HG02798 (cell line): Measurements from ENCODE around the gene CNPY2.
"Not testable (repeated sequence)": the region's sequence is repeated elsewhere in the genome, so short reads cannot be mapped to it uniquely, and the experiment has no call there.

Experiments used
- ATAC-seq: cut with Tn5 transposase; IDR thresholded peaks from one replicate; pipeline ENCODE4 v1.9.1; 2021; ENCODE audit warnings: mild to moderate bottlenecking; ENCODE audit not compliant: unreplicated experiment, poor library complexity

Gene CNPY2

GRCh38 chr12:56299308-56299852 lies 16.4 kb downstream of the CNPY2 start:
- ATAC-seq = no peak

GRCh38 chr12:56298828-56299227 lies 17.0 kb downstream of the CNPY2 start:
- ATAC-seq = no peak

- no peak for ATAC-seq
Observed at GRCh38 chr12:56297400-56297799, 18.4 kb downstream of the CNPY2 start.

- no peak for ATAC-seq
Observed at GRCh38 chr12:56296295-56296694, 19.5 kb downstream of the CNPY2 start.

GRCh38 chr12:56293795-56294194 lies 22.0 kb downstream of the CNPY2 start:
- no peak for ATAC-seq

- no peak for ATAC-seq
Observed at GRCh38 chr12:56288705-56289387, 26.9 kb downstream of the CNPY2 start.

- ATAC-seq = no peak
Observed at GRCh38 chr12:56286044-56286830, 29.6 kb downstream of the CNPY2 start.

- ATAC-seq = not testable (repeated sequence)
Observed at GRCh38 chr12:56284263-56284662, 31.5 kb downstream of the CNPY2 start.

GRCh38 chr12:56282579-56282978 lies 33.2 kb downstream of the CNPY2 start:
- no peak for ATAC-seq

- no peak for ATAC-seq
Observed at GRCh38 chr12:56282030-56282429, 33.8 kb downstream of the CNPY2 start.

- ATAC-seq = no peak
Observed at GRCh38 chr12:56280849-56281248, 34.9 kb downstream of the CNPY2 start.

- ATAC-seq = no peak
Observed at GRCh38 chr12:56278905-56279304, 36.9 kb downstream of the CNPY2 start.

GRCh38 chr12:56274299-56274698 lies 41.5 kb downstream of the CNPY2 start:
- no peak for ATAC-seq

GRCh38 chr12:56272468-56272867 lies 43.3 kb downstream of the CNPY2 start:
- ATAC-seq = not testable (repeated sequence)

- ATAC-seq = no peak
Observed at GRCh38 chr12:56271031-56271430, 44.8 kb downstream of the CNPY2 start.

- peak; percentile 0 for ATAC-seq
Observed at GRCh38 chr12:56267443-56268071, 48.2 kb downstream of the CNPY2 start.

GRCh38 chr12:56266693-56267442 lies 48.9 kb downstream of the CNPY2 start, which contains the start of gene COQ10A:
COQ10A (plus strand) TSS chr12:56266942; CDS start chr12:56267119, 177 bp downstream.
- ATAC-seq = peak; percentile 95

GRCh38 chr12:56266068-56266692 lies 49.6 kb downstream of the CNPY2 start:
- not testable (repeated sequence) for ATAC-seq

GRCh38 chr12:56262955-56263354 lies 52.8 kb downstream of the CNPY2 start:
- ATAC-seq = not testable (repeated sequence)
